ENCODE data around the gene FLYWCH1.

FLYWCH1 gene, protein sequence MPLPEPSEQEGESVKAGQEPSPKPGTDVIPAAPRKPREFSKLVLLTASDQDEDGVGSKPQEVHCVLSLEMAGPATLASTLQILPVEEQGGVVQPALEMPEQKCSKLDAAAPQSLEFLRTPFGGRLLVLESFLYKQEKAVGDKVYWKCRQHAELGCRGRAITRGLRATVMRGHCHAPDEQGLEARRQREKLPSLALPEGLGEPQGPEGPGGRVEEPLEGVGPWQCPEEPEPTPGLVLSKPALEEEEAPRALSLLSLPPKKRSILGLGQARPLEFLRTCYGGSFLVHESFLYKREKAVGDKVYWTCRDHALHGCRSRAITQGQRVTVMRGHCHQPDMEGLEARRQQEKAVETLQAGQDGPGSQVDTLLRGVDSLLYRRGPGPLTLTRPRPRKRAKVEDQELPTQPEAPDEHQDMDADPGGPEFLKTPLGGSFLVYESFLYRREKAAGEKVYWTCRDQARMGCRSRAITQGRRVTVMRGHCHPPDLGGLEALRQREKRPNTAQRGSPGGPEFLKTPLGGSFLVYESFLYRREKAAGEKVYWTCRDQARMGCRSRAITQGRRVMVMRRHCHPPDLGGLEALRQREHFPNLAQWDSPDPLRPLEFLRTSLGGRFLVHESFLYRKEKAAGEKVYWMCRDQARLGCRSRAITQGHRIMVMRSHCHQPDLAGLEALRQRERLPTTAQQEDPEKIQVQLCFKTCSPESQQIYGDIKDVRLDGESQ

DNA sequence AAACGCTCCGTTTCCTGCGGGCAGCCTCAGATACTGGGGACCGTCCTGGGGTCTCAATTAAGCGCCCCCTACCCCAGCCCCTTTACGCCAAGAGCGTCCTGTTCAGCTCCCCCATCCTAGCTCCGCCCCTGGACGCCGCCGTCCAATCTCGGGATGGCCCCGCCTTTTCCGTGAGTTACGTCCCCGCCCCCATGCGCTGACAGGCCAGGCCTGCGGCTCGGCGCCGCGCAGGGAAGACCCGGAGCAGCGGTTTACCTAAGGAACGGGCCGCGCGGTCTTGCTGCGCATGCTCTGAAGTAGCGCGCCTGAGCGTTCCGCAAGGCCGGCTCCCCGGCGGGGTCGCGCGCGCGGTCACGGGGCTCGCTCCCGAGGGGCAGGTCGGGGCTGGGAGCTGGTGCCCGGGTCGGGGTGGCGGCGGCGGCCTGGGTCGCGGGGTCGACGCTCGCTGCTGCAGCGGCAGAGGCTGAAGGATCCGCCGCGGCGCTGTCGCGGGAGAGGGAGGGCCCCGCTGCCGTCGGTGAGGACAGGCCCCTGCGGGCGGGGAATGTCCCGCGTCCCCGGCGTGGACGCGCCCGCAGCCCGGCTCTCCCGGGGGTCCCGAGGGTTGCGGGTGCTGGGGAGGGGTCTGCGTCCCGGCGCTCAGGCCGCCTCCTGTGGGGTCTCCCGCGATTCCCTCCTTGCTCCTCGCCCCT, at the start of gene FLYWCH1:
FLYWCH1 (plus strand) TSS at position 294 of the 692 bp plus-strand sequence. CDS start 17,755 bp downstream, outside the sequence.
- peak; percentile 98 to 99 for DNase-seq

- no peak for DNase-seq
Observed at GRCh38 chr16:2865651-2866050, 46.1 kb upstream of the FLYWCH1 start.

- DNase-seq, result no peak
Observed at GRCh38 chr16:2866431-2866830, 45.3 kb upstream of the FLYWCH1 start.

DNA sequence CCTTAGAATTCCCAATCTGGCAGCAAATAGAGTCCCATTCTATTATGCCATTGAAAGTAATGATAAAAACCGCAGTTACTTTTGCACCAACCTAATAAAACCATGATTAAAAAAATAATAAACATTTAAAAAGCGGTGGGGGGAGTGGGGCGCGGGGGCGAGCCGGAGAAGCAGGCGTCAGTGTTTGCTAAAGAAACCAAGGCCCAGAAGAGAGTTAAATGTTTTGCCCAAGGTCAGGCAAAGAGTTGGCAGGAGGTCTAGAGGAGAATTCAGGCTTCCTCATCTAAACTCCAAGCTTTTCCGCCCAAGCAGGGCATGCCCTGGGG, 44.1 kb upstream of the FLYWCH1 start:
- no peak for DNase-seq

GRCh38 chr16:2867987-2868789, 43.5 kb upstream of the FLYWCH1 start:
- peak; percentile 91 to 94 for DNase-seq

GRCh38 chr16:2871926-2872325, 39.8 kb upstream of the FLYWCH1 start:
- no peak for DNase-seq

DNA sequence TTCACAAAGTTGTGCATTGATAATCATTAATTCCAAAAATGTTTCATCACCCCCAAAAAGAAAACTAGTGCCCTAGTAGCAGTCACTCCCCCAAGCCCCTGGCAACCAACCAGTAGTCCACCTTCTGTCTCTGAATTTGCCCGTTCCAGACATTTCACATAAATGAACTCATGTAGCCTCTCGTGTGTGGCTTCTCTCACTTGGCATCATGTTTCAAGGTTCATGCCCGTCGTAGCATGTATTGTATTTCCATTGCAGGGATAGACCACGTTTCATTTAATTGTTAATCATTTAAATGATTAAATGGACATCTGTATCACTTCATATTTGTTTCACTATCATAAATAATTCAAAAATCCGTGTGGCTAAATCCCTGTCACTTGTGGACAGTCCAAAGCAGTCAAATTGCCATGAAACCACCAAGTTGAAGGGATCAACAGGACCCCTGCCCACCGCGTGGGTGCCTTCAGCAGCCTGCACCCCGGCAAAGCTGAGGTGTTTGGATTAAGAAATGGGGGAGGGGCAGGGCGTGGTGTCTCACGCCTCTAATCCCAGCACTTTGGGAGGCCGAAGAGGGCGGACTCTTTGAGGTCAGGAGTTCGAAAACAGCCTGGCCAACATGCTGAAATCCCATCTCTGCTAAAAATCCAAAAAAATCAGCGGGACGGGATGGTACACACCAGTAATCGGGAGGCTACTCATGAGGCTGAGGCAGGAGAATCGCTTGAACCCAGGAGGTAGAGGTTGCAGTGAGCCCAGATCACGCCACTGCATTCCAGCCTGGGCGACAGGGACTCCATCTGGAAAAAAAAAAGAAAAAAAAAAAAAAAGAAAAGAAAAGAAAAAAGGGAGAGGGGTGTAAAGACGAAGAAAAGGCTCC, 37.5 kb upstream of the FLYWCH1 start:
- no peak for DNase-seq

DNA sequence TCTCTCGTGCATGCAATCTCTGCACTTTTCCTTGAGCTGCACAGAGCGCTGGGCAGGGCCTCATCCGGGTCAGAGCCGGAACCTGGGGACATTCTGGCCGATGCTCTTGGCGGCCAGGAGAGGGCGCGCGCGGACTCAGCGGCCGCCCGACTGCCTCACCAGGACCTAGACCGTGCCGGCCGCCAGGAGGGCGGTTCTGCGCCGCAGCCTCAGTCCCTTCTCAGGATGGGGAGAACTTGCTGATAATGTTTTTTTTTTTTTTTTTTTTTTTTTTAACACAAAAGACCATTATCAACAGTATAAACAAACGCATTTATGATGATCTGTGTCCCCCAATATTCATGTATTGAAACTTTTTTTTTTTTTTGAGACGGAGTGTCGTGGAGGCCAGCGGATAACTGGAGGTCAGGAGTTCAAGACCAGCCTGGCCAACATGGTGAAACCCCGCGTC, 36.8 kb upstream of the FLYWCH1 start:
- DNase-seq, result peak; percentile 69 to 75

DNA sequence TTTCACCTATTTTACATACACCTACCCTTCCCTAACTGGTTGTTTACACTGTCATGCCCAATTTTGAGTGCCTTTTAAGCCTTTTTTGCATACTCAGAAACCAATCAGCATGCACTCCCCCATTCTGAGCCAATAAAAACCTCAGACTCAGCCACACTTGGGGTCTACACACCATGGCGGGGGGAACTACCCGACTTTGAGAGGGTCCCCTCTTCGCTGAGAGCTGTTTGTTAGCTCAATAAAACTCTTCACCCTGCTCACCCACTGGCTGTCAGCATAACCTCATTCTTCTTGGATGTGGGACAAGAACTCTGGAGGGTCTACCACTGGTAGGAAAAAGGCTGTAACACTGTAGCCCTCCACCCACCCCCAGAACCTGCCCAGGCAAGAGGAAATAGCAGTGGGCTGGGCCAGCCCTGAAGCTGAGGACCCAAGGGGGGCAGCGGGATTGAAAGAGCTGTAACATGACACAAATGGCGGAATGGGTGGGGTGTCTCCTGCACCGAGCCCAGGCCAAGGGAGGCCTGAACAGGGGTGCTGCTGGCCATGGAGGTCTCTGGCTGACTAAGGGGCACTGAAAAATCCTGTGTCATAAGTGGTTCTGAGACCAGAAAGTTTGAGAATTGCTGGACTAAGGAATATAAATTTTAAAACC, 31.8 kb upstream of the FLYWCH1 start:
- no peak for DNase-seq

- peak in 1 of 2 experiments; percentile 44 for DNase-seq
Observed at GRCh38 chr16:2881783-2882649, 29.7 kb upstream of the FLYWCH1 start.

GRCh38 chr16:2882650-2883457, 28.9 kb upstream of the FLYWCH1 start, which contains the start of gene FLYWCH2:
TSS of gene FLYWCH2 (plus strand) at chr16:2883215. CDS start at chr16:2896450, 13,235 bp downstream.
- DNase-seq, result peak; percentile 98 to 99

GRCh38 chr16:2883458-2883908, 28.2 kb upstream of the FLYWCH1 start:
- DNase-seq, result no peak

DNA sequence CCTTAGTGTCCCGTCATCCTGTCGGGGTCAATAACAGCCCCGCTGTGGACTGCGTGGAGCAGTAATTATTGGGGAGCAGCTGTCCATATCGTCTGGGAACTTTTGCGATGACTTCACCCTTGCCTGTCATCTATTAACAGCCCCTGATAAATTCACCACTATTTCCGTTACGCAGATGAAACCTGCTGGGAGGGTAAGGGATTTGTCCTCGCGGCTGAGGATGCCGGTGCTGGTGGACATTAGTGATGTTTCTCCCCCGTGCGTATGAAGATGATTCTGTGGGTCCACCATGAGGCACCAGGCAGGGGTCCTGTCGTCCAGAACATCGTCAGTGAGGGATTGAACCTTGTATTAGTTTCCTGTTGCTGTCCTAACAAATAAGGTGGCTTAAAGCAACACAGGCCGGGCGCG, 27.7 kb upstream of the FLYWCH1 start:
- DNase-seq, result no peak

DNA sequence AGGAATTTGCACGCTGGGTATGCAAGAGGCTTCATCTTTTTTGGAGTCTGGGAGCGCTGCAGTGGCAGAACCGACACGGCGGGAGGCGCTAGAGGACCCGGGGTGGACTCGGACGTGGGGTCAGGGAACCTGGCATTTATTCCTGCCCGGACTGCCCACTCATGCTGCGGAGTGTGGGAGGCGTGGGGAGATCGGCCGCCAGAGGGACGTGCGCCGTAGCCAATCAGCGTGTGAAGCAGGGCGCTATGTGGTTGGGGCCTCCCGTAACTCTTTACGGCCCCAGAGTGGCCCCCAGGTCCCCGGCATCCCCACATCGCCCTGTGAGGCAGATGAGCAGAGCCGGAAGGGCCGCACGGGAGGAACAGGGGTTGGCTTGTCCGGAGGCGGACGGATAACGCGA, 17.5 kb upstream of the FLYWCH1 start:
- DNase-seq, result no peak

DNA sequence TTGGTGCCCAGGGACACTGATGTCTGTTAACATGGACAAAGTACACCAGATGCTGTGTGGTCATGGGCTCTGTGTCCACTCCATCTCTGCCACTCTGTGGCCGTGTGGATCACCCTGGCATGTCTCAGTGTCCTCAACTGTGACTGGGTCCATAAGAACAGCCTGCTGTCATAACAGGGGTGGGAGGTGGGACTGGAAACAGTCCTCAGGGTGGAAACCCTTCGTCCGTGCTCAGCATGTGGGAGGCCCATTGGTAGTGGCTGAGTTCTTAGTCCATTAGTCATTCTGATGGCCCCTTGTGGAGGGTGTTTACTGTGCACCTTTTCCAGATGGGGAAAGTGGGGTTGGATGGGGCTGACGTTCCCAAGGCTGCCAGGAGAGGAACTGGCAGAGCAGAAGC, 15.9 kb upstream of the FLYWCH1 start:
- DNase-seq, result no peak

- DNase-seq, result no peak
Observed at GRCh38 chr16:2896480-2897010, 15.2 kb upstream of the FLYWCH1 start.

- no peak for DNase-seq
Observed at GRCh38 chr16:2897110-2897509, 14.6 kb upstream of the FLYWCH1 start.

- no peak for DNase-seq
Observed at GRCh38 chr16:2898831-2899563, 12.7 kb upstream of the FLYWCH1 start.

Measured in NCI-H1930 (cell line).